ENCODE data around the gene TMTC1. TPM values are rescaled to one million over a fixed set of nuclear protein-coding genes. Genes with fewer than 3 reads are reported as not detected.
A peak's percentile ranks its signal among the peaks of the same experiment; 100 is the strongest.

Gene TMTC1
- total RNA-seq, 2 donors from 2014 or later, result 15.6 to 20.1 TPM

DNA sequence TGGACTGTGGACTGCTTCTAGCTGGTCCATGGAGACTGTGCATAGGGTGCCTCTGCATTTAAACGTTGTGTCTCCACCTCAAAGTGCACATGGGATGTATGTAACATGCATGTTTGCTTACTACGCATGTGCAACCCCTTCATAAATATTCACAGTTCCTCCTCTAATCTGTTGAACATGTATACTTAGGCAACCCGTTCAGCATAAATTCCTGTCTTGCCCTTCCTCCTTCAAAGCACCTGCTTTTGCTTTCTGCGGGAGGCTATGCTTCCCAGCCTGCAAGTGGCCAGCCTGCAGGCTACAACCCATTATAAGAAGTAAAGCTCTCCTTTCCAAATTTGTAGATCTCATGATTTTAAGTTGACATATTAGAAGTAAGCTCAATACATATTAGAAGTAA is 253.3 kb downstream of the TMTC1 start:
- intact Hi-C loops (cut with DNase I), result no loop called here
- no peaks in the 10 kb centered on the region for H3K36me3 ChIP-seq (replicated peaks in 1 of 2; ENCODE audit: insufficient read depth in 1 of 2, low read depth in 2 of 2)
- TF ChIP-seq, protein P1, sequence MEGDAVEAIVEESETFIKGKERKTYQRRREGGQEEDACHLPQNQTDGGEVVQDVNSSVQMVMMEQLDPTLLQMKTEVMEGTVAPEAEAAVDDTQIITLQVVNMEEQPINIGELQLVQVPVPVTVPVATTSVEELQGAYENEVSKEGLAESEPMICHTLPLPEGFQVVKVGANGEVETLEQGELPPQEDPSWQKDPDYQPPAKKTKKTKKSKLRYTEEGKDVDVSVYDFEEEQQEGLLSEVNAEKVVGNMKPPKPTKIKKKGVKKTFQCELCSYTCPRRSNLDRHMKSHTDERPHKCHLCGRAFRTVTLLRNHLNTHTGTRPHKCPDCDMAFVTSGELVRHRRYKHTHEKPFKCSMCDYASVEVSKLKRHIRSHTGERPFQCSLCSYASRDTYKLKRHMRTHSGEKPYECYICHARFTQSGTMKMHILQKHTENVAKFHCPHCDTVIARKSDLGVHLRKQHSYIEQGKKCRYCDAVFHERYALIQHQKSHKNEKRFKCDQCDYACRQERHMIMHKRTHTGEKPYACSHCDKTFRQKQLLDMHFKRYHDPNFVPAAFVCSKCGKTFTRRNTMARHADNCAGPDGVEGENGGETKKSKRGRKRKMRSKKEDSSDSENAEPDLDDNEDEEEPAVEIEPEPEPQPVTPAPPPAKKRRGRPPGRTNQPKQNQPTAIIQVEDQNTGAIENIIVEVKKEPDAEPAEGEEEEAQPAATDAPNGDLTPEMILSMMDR (IDR thresholded peaks at IDR 0.05), result no peak
- no peak for TF ChIP-seq POLR2A (IDR thresholded peaks at IDR 0.05)
- no peak overlapping the region for H3K4me3 ChIP-seq
- ATAC-seq (no peak), DNase-seq (no peak)
- no peak overlapping the region for H3K27ac ChIP-seq
- WGBS, 2 donors, result 68 to 74% methylated on average over 4 of the region's 4 CpGs
- no peaks in the 10 kb centered on the region for H3K9me3 ChIP-seq
- no peaks in the 10 kb centered on the region for H3K27me3 ChIP-seq
- H3K4me1 ChIP-seq, result no peaks in the 10 kb centered on the region

DNA sequence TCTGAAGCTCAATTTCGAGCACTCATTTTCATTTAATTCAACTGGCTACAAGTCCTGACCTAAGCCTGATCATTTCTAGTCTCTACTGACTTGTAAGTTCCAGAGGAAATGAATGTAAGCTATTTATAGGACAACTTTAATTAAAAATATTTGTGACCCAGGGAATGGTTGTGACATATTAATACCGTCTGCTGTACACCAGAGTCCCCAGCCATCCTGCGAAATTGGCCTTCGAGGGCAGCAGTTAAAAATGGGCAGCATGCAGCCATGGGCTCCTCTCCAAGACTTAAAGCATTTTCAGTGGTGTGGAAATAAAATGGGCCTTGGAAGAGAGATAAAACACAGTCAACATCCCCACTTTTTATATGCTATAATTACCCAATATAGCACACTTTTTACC is 255.6 kb downstream of the TMTC1 start:
- 56 to 64% methylated on average over 4 of the region's 4 CpGs for WGBS, 2 donors
- Histone ChIP-seq H3K9me3 (no peaks in the 10 kb centered on the region), H3K36me3 (replicated peaks in 1 of 2; ENCODE audit: insufficient read depth in 1 of 2, low read depth in 2 of 2) (no peaks in the 10 kb centered on the region), H3K27me3 (no peaks in the 10 kb centered on the region), H3K4me3 (no peak overlapping the region), H3K27ac (no peak overlapping the region), H3K4me1 (no peaks in the 10 kb centered on the region)
- ATAC-seq (no peak), DNase-seq (no peak)
- intact Hi-C loops (cut with DNase I), result loop anchor here (10.0 kb wide), 1 partner anchor 1277 kb away; no protein-coding TSS in a partner anchor
- TF ChIP-seq, protein P1 (IDR thresholded peaks at IDR 0.05), result no peak
- TF ChIP-seq POLR2A (IDR thresholded peaks at IDR 0.05), result no peak

GRCh38 chr12:29521951-29522350 is 261.8 kb downstream of the TMTC1 start:
- DNase-seq (no peak), ATAC-seq (no peak)
- Histone ChIP-seq H3K27ac (no peak overlapping the region), H3K27me3 (no peaks in the 10 kb centered on the region), H3K4me3 (no peak overlapping the region), H3K36me3 (replicated peaks in 1 of 2; ENCODE audit: insufficient read depth in 1 of 2, low read depth in 2 of 2) (no peaks in the 10 kb centered on the region), H3K4me1 (no peaks in the 10 kb centered on the region), H3K9me3 (no peaks in the 10 kb centered on the region)
- no peak for TF ChIP-seq POLR2A (IDR thresholded peaks at IDR 0.05)
- TF ChIP-seq, protein P1 (IDR thresholded peaks at IDR 0.05), result no peak
- intact Hi-C loops (cut with DNase I), result loop anchor here (10.0 kb wide), 1 partner anchor 1283 kb away; no protein-coding TSS in a partner anchor
- 52 to 62% methylated on average over 2 of the region's 2 CpGs for WGBS, 2 donors

- Histone ChIP-seq H3K36me3 (replicated peaks in 1 of 2; ENCODE audit: insufficient read depth in 1 of 2, low read depth in 2 of 2) (no peaks in the 10 kb centered on the region), H3K9me3 (no peaks in the 10 kb centered on the region), H3K4me1 (no peaks in the 10 kb centered on the region), H3K27me3 (no peaks in the 10 kb centered on the region), H3K4me3 (no peak overlapping the region), H3K27ac (no peak overlapping the region)
- ATAC-seq, result no peak
- peak in 3 of 4 donors; percentile 22 to 31 (median 27) for DNase-seq
- TF ChIP-seq, protein P1 (IDR thresholded peaks at IDR 0.05), result peak; percentile 24 to 68 (median 54)
- no peak for TF ChIP-seq POLR2A (IDR thresholded peaks at IDR 0.05)
- intact Hi-C loops (cut with DNase I), result loop anchor here (10.0 kb wide), 1 partner anchor 1285 kb away; no protein-coding TSS in a partner anchor
Observed at GRCh38 chr12:29519585-29520182, 264.1 kb downstream of the TMTC1 start.

- Histone ChIP-seq H3K4me1 (no peaks in the 10 kb centered on the region), H3K9me3 (no peaks in the 10 kb centered on the region), H3K27me3 (no peaks in the 10 kb centered on the region), H3K4me3 (no peak overlapping the region), H3K36me3 (replicated peaks in 1 of 2; ENCODE audit: insufficient read depth in 1 of 2, low read depth in 2 of 2) (no peaks in the 10 kb centered on the region), H3K27ac (no peak overlapping the region)
- WGBS, 2 donors, result 60 to 69% methylated on average over 2 of the region's 2 CpGs
- no peak for TF ChIP-seq POLR2A (IDR thresholded peaks at IDR 0.05)
- TF ChIP-seq, protein P1 (IDR thresholded peaks at IDR 0.05), result no peak
- ATAC-seq, result no peak
- no peak for DNase-seq
- intact Hi-C loops (cut with DNase I), result no loop called here
Observed at GRCh38 chr12:29518407-29518806, 265.3 kb downstream of the TMTC1 start.

All from body of pancreas (tissue), 4 donors.